ENCODE measurements around the gene ZNF581.

Gene ZNF581

GRCh38 chr19:55659822-55660221 lies 16.4 kb downstream of the ZNF581 start:
- TF ChIP-seq CTCF (IDR thresholded peaks at IDR 0.05; ENCODE audit: control insufficient read depth, extremely low read depth, insufficient read depth): no peak
- DNase-seq (ENCODE audit: low read depth): no peak
- H3K4me3 ChIP-seq (ENCODE audit: low read depth, low read length): no peak overlapping the region

- no peak for TF ChIP-seq CTCF (IDR thresholded peaks at IDR 0.05; ENCODE audit: control insufficient read depth, extremely low read depth, insufficient read depth)
- no peak for DNase-seq (ENCODE audit: low read depth)
- no peak overlapping the region for H3K4me3 ChIP-seq (ENCODE audit: low read depth, low read length)
Observed at GRCh38 chr19:55660404-55660803, 17.0 kb downstream of the ZNF581 start.

GRCh38 chr19:55660991-55661390 lies 17.5 kb downstream of the ZNF581 start:
- no peak for DNase-seq (ENCODE audit: low read depth)
- no peak for TF ChIP-seq CTCF (IDR thresholded peaks at IDR 0.05; ENCODE audit: control insufficient read depth, extremely low read depth, insufficient read depth)
- no peak overlapping the region for H3K4me3 ChIP-seq (ENCODE audit: low read depth, low read length)

GRCh38 chr19:55661826-55662225 lies 18.4 kb downstream of the ZNF581 start:
- TF ChIP-seq CTCF (IDR thresholded peaks at IDR 0.05; ENCODE audit: control insufficient read depth, extremely low read depth, insufficient read depth): no peak
- H3K4me3 ChIP-seq (ENCODE audit: low read depth, low read length): no peak overlapping the region
- DNase-seq (ENCODE audit: low read depth): no peak

- TF ChIP-seq CTCF (IDR thresholded peaks at IDR 0.05; ENCODE audit: control insufficient read depth, extremely low read depth, insufficient read depth): no peak
- DNase-seq (ENCODE audit: low read depth): no peak
- no peak overlapping the region for H3K4me3 ChIP-seq (ENCODE audit: low read depth, low read length)
Observed at GRCh38 chr19:55663846-55664536, 20.5 kb downstream of the ZNF581 start.

- no peak for TF ChIP-seq CTCF (IDR thresholded peaks at IDR 0.05; ENCODE audit: control insufficient read depth, extremely low read depth, insufficient read depth)
- DNase-seq (ENCODE audit: low read depth): no peak
Observed at GRCh38 chr19:55666343-55667005, 23.0 kb downstream of the ZNF581 start.

GRCh38 chr19:55667006-55667381 lies 23.5 kb downstream of the ZNF581 start:
- no peak overlapping the region for H3K4me3 ChIP-seq (ENCODE audit: low read depth, low read length)
- TF ChIP-seq CTCF (IDR thresholded peaks at IDR 0.05; ENCODE audit: control insufficient read depth, extremely low read depth, insufficient read depth): no peak
- DNase-seq (ENCODE audit: low read depth): no peak

More at GRCh38 chr19:55666343-55667005, 23.0 kb downstream of the ZNF581 start:
- no peak overlapping the region for H3K4me3 ChIP-seq (ENCODE audit: low read depth, low read length)
